ENCODE data around the gene CFAP92. TPM values are rescaled to one million over a fixed set of nuclear protein-coding genes. Genes with fewer than 3 reads are reported as not detected.

CFAP92 gene
- total and polyA plus RNA-seq, 3 donors from 2014 or later: 16.0 to 62.0 (median 26.7) TPM

DNA sequence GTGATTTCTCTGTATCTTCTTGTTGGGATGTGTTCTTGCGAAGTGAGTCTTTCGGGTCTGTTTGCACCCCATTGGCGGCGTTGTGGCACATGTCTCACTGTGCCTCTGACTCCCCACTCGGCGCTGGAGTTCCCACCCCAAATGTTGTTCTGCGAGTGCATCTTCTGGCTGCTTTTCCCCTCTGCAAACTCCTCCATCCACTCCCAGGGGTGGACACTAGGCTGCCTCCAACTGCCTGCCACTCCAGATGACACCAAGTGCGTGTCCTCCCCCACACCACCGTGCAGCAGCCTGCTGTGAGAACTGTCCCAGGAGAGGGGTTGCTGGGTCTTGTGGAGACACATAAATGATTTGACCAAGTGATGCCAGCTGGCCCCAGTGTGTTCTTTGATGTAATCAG, 24.9 kb upstream of the CFAP92 start:
- intact Hi-C loops (cut with DNase I; ENCODE audit: low total_unique reads): no loop called here
- Histone ChIP-seq H3K9me3 (no peaks in the 10 kb centered on the region), H3K4me1 (peaks cover 6% of the 10 kb centered on the region), H3K36me3 (ENCODE audit: low read depth, missing control alignments) (no peaks in the 10 kb centered on the region), H3K4me3 (no peak overlapping the region), H3K27me3 (no peaks in the 10 kb centered on the region), H3K27ac (no peak overlapping the region)
- WGBS, 2 donors: 85 to 88% methylated on average over 9 of the region's 9 CpGs
- TF ChIP-seq, protein P1, sequence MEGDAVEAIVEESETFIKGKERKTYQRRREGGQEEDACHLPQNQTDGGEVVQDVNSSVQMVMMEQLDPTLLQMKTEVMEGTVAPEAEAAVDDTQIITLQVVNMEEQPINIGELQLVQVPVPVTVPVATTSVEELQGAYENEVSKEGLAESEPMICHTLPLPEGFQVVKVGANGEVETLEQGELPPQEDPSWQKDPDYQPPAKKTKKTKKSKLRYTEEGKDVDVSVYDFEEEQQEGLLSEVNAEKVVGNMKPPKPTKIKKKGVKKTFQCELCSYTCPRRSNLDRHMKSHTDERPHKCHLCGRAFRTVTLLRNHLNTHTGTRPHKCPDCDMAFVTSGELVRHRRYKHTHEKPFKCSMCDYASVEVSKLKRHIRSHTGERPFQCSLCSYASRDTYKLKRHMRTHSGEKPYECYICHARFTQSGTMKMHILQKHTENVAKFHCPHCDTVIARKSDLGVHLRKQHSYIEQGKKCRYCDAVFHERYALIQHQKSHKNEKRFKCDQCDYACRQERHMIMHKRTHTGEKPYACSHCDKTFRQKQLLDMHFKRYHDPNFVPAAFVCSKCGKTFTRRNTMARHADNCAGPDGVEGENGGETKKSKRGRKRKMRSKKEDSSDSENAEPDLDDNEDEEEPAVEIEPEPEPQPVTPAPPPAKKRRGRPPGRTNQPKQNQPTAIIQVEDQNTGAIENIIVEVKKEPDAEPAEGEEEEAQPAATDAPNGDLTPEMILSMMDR (IDR thresholded peaks at IDR 0.05): no peak
- TF ChIP-seq POLR2A (IDR thresholded peaks at IDR 0.05): no peak
- no peak for DNase-seq

DNA sequence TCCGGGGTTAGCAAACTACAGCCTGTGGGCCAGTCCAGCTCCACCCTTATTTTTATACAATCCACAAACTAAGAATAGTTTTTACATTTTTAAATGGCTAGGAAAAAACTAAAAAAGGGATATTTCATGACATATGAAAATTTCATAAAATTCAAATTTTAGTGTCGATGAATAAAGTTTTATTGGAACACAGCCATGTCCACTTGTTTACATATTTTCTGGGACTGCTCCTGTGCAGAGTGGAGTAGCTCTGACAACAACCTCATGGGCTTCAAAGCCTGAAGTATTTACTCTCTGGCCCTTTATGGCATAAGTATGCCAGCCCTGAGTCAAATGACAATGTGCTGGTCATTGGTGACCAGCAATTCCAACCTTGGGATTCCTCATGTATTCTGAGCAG, 24.4 kb upstream of the CFAP92 start:
- intact Hi-C loops (cut with DNase I; ENCODE audit: low total_unique reads): no loop called here
- TF ChIP-seq, protein P1 (IDR thresholded peaks at IDR 0.05): no peak
- no peak for TF ChIP-seq POLR2A (IDR thresholded peaks at IDR 0.05)
- H3K27me3 ChIP-seq: no peaks in the 10 kb centered on the region
- no peak for DNase-seq
- H3K27ac ChIP-seq: no peak overlapping the region
- H3K36me3 ChIP-seq (ENCODE audit: low read depth, missing control alignments): no peaks in the 10 kb centered on the region
- peaks cover 6% of the 10 kb centered on the region for H3K4me1 ChIP-seq
- 72 to 73% methylated on average over 2 of the region's 2 CpGs for WGBS, 2 donors
- no peak overlapping the region for H3K4me3 ChIP-seq
- no peaks in the 10 kb centered on the region for H3K9me3 ChIP-seq

DNA sequence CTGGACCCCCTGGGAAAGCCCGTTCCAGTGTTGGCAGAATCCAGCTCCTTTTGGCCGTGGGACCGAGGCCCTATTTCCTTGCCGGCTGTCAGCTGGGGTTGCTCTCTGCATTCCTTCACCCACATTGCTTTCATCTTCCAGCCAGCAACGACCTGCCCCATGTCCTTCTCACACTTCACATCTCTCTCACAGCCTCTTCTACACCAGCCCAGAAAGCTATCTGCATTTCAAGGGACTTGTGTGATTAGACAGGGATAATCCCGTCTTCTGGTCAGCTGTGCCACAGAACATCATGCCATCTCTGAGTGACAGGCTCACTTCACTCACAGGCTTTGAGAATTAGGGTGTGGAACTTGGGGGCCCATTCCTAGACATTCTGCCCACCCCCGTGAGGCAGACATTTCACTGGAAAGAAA, 23.6 kb upstream of the CFAP92 start:
- peak overlapping the region in 1 of 2 donors; percentile 30 for H3K27ac ChIP-seq
- WGBS, 2 donors: 62 to 74% methylated on average over 7 of the region's 7 CpGs
- H3K4me3 ChIP-seq: no peak overlapping the region
- no peak for TF ChIP-seq POLR2A (IDR thresholded peaks at IDR 0.05)
- TF ChIP-seq, protein P1 (IDR thresholded peaks at IDR 0.05): no peak
- peaks cover 6% of the 10 kb centered on the region for H3K4me1 ChIP-seq
- H3K36me3 ChIP-seq (ENCODE audit: low read depth, missing control alignments): no peaks in the 10 kb centered on the region
- intact Hi-C loops (cut with DNase I; ENCODE audit: low total_unique reads): no loop called here
- no peaks in the 10 kb centered on the region for H3K27me3 ChIP-seq
- H3K9me3 ChIP-seq: no peaks in the 10 kb centered on the region
- DNase-seq: no peak

DNA sequence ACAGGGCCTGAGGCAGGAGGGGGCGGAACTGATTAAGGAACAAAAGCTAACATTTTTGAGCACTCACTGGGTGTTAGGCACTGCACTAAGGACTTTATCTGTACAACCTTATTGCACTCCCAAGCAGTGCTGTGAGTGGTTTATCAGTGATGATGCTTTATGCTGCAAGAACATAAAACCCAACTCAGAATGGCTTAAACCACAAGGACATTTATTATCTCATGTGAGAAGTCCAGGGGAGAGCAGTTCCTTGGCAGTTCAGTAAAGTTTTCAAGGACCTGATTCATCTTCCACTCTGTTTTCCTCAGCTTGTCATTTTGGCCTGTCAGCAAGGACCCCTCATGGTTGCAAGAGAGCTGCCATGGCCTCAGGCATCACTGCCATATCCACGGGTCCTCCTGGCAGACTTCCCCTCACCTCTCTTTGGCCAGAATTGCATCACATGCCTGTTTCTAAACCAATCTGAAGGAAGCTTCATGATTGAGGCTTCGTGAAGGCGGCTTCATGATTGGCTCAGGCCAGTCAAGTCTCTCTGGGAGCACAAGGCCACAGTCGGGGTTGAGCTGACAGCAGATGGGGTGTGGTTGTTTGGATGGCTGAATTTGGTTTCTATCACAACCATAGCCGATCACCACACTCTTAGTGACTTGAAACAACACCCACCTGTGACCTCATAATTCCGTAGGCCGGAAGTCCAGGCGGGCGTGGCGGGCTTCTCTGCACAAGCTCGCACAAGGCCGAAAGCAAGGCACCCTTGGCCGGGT, 23.0 kb upstream of the CFAP92 start:
- Histone ChIP-seq H3K36me3 (ENCODE audit: low read depth, missing control alignments) (no peaks in the 10 kb centered on the region), H3K4me1 (peaks cover 1% of the 10 kb centered on the region), H3K9me3 (no peaks in the 10 kb centered on the region), H3K27ac (peak overlapping the region in 1 of 2 donors; percentile 30), H3K27me3 (no peaks in the 10 kb centered on the region), H3K4me3 (no peak overlapping the region)
- intact Hi-C loops (cut with DNase I; ENCODE audit: low total_unique reads): no loop called here
- DNase-seq: no peak
- TF ChIP-seq POLR2A (IDR thresholded peaks at IDR 0.05): no peak
- TF ChIP-seq, protein P1 (IDR thresholded peaks at IDR 0.05): no peak
- 75 to 78% methylated on average over 9 to 14 of the region's 14 CpGs for WGBS, 2 donors

DNA sequence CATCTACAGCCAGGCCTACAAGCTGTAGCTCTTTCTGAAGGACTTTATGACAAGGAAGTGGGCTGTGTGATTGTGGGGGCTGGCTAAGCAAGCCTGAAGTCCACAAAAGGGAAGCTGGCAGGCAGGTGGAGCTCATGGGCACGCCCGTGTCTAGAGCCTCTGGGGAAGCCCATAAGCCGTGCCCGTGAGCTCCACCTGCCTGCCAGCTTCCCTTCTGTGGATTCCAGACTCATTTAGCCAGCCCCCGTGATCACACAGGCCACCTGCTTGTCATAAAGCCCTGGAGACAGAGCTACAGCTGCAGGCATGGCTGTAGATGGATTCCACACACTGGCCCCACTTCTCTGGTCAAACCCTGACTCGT, 22.5 kb upstream of the CFAP92 start:
- Histone ChIP-seq H3K36me3 (ENCODE audit: low read depth, missing control alignments) (no peaks in the 10 kb centered on the region), H3K27ac (no peak overlapping the region), H3K4me3 (no peak overlapping the region), H3K4me1 (no peaks in the 10 kb centered on the region), H3K9me3 (no peaks in the 10 kb centered on the region), H3K27me3 (no peaks in the 10 kb centered on the region)
- TF ChIP-seq, protein P1 (IDR thresholded peaks at IDR 0.05): no peak
- TF ChIP-seq POLR2A (IDR thresholded peaks at IDR 0.05): no peak
- DNase-seq: no peak
- WGBS, 2 donors: 64 to 83% methylated on average over 4 to 6 of the region's 6 CpGs
- intact Hi-C loops (cut with DNase I; ENCODE audit: low total_unique reads): no loop called here

All from testis (tissue), 3 donors.